ENCODE data around the gene RXFP1.

The RXFP1 gene

DNA sequence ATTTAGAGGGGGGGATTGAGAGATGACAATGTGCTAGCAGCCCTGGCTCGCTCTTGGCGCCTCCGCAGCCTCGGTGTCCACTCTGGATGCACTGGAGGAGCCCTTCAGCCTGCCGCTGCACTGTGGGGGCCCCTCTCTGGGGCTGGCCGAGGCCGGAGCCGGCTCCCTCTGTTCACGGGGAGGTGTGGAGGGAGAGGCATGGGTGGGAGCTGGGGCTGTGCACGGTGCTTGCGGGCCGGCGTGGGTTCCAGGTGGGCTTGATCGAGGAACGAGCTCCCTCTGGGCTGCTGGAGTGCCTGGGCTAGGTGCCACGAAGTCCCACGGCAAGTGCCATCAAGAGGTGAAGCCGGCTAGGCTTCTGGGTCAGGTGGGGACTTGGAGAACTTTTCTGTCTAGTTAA is 143.1 kb downstream of the RXFP1 start:
- TF ChIP-seq MAX (IDR thresholded peaks at IDR 0.05; ENCODE audit: low read depth, low read length): no peak
- DNase-seq (ENCODE audit: low read depth): no peak

GRCh38 chr4:158666892-158667291 is 145.2 kb downstream of the RXFP1 start:
- no peak for TF ChIP-seq CTCF (IDR thresholded peaks at IDR 0.05; ENCODE audit: low read depth, low read length)
- no peak for TF ChIP-seq MAX (IDR thresholded peaks at IDR 0.05; ENCODE audit: low read depth, low read length)
- no peak for TF ChIP-seq POLR2A (IDR thresholded peaks at IDR 0.05; ENCODE audit: extremely low read depth, insufficient read length)
- no peak for TF ChIP-seq MYC (IDR thresholded peaks at IDR 0.05; ENCODE audit: low read depth, low read length)
- H3K4me3 ChIP-seq (ENCODE audit: low read depth, low read length): no peak overlapping the region
- no peak for DNase-seq (ENCODE audit: low read depth)

More for the DNA sequence above, 143.1 kb downstream of the RXFP1 start:
- no peak overlapping the region for H3K4me3 ChIP-seq (ENCODE audit: low read depth, low read length)

- DNase-seq (ENCODE audit: low read depth): peak; percentile 74
- no peak overlapping the region for H3K4me3 ChIP-seq (ENCODE audit: low read depth, low read length)
- no peak for TF ChIP-seq MYC (IDR thresholded peaks at IDR 0.05; ENCODE audit: low read depth, low read length)
- TF ChIP-seq CTCF (IDR thresholded peaks at IDR 0.05; ENCODE audit: low read depth, low read length): peak; percentile 74
- no peak for TF ChIP-seq MAX (IDR thresholded peaks at IDR 0.05; ENCODE audit: low read depth, low read length)
- TF ChIP-seq POLR2A (IDR thresholded peaks at IDR 0.05; ENCODE audit: extremely low read depth, insufficient read length): no peak
These were observed 146.0 kb downstream of the RXFP1 start for GRCh38 chr4:158667651-158668198.

- no peak for DNase-seq (ENCODE audit: low read depth)
- H3K4me3 ChIP-seq (ENCODE audit: low read depth, low read length): peak overlapping the region; percentile 26
- no peak for TF ChIP-seq CTCF (IDR thresholded peaks at IDR 0.05; ENCODE audit: low read depth, low read length)
- TF ChIP-seq POLR2A (IDR thresholded peaks at IDR 0.05; ENCODE audit: extremely low read depth, insufficient read length): no peak
- TF ChIP-seq MYC (IDR thresholded peaks at IDR 0.05; ENCODE audit: low read depth, low read length): no peak
These were observed 147.6 kb downstream of the RXFP1 start for GRCh38 chr4:158669310-158669709.

DNA sequence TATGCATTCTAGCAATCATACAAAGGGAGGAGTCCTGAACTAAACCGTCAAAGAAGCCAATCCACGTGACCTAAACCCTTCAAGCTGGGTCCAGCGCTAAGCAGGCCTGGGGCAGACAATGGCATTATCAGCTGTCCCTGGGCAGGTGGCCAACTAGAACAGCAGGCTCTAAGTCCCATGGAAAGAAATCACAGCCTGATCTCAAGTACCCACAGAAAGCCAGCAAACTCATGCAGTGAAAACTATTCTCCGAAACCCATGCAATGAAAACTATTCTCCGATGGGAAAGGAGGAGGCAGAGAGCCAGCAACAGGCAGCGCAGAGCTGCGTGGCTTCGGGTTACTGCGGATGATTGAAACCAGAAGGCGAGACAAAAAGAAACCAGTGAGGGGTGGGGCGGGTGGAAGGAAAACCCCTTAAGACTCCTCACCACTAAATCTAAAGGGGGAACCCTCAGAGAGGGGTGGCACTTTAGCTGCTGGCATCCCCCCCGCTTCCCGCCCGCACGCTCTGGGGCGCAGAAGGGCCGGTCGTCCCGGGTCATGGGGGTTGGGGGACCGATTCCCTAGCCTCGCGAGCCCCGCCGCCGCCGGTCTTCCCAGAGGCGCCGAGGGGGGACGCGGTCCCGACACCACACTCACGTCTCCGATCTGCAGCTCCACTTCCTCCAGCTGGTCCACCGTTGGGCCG is 149.4 kb downstream of the RXFP1 start:
- TF ChIP-seq POLR2A (IDR thresholded peaks at IDR 0.05; ENCODE audit: extremely low read depth, insufficient read length) (no peak), MYC (IDR thresholded peaks at IDR 0.05; ENCODE audit: low read depth, low read length) (0 out of 2 replicates have a peak, but pooled peaks have one; percentile 30), CTCF (IDR thresholded peaks at IDR 0.05; ENCODE audit: low read depth, low read length) (no peak), MAX (IDR thresholded peaks at IDR 0.05; ENCODE audit: low read depth, low read length) (peak; percentile 78)
- peak overlapping the region; percentile 96 for H3K4me3 ChIP-seq (ENCODE audit: low read depth, low read length)
- DNase-seq (ENCODE audit: low read depth): peak; percentile 67

- DNase-seq (ENCODE audit: low read depth): no peak
- peak within 1 kb of the TSS; percentile 96 for H3K4me3 ChIP-seq (ENCODE audit: low read depth, low read length)
- peak; percentile 49 for TF ChIP-seq POLR2A (IDR thresholded peaks at IDR 0.05; ENCODE audit: extremely low read depth, insufficient read length)
- no peak for TF ChIP-seq CTCF (IDR thresholded peaks at IDR 0.05; ENCODE audit: low read depth, low read length)
- TF ChIP-seq MYC (IDR thresholded peaks at IDR 0.05; ENCODE audit: low read depth, low read length): no peak
- TF ChIP-seq MAX (IDR thresholded peaks at IDR 0.05; ENCODE audit: low read depth, low read length): no peak
These were observed 149.9 kb downstream of the RXFP1 start, which contains the start of gene C4orf46 for GRCh38 chr4:158671665-158671914. C4orf46 (minus strand) TSS chr4:158671887; CDS start chr4:158671801, 86 bp downstream.

All from NB4 (cell line).